HG02798 (cell line): ENCODE data around the gene ATP6V1C2.

Experiments used
- ATAC-seq: cut with Tn5 transposase; IDR thresholded peaks from one replicate; pipeline ENCODE4 v1.9.1; 2021; ENCODE audit warnings: mild to moderate bottlenecking; ENCODE audit not compliant: unreplicated experiment, poor library complexity

The ATP6V1C2 gene

DNA sequence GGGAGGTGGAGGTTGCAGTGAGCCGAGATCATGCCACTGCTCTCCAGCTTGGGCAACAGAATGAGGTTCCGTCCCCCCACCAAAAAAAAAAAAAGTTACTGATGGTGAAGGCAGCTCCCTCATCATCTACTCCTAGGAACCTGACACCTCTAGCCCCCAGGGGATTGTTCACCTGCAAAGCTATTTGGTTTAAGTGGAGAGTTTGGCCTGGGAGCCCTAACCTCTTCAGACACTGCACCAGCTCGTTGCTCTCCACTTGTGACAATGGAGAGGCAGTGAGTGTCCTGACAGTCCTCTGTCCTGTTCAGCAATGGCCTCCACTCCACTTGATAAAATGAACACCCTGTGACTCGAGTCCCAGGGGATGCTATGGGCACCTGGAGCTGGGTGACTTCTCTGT lies 43.5 kb downstream of the ATP6V1C2 start:
- ATAC-seq = no peak

DNA sequence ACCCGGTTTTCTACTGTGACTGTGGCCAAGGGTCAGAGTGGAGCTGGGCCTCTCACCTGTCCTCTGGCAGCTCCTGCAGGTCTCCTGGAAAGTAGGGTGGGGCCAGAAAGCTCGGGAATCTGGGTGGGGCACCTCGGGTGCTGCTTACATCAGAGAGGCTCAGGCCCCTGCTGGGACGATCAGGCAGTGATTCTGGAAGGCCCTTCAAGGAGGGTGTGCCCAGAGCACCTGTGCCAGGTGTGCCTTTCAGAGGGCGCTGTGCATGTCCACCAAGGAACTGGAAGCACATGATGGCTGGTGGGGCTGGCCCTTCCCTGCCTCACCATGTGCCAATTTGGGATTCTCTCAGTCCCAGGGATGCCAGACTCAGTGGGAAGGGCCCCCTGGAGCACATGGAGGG lies 44.0 kb downstream of the ATP6V1C2 start:
- no peak for ATAC-seq

GRCh38 chr2:10765914-10766313 lies 44.5 kb downstream of the ATP6V1C2 start:
- ATAC-seq = no peak

- ATAC-seq = no peak
Observed at GRCh38 chr2:10768063-10768507, 46.7 kb downstream of the ATP6V1C2 start.

DNA sequence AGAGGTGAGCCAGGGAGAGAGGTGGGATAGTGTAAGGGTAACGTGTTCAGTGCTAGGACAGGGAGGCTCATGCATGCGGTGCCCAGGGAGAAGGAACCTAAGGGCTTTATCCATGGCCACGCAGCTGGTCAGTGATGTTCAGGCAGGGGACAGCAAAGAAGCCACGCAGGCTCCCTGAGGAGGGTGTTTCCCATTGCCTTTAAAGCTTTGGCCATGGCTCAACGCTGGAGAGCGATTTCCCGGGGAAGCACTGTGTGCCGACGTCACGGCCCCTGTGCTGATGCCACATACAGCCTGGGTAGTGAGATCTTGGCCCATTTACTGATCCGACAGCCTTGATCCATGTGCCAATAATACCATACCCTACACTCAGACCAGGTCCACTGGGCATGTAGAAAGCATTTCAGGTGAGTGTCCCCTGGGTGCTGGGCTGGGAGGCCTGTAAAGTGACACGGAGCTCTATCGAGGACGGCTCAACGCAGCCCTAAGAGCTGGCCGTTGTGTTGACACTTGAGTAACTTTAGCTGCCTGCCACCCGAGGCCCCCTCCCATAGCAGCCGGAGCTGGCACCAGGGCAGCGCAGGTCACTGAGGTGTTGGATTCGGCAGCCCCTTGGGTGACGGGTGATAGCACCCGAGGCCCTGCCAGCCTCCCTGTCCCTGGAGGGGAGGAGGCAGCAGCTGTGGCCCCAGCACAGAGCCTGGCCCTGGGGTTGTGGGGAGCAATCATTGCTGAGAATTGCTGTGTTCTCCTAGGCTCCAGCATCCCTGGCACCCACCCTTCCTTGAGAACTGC lies 49.7 kb downstream of the ATP6V1C2 start:
- ATAC-seq = no peak

- no peak for ATAC-seq
Observed at GRCh38 chr2:10771786-10772185, 50.4 kb downstream of the ATP6V1C2 start.

DNA sequence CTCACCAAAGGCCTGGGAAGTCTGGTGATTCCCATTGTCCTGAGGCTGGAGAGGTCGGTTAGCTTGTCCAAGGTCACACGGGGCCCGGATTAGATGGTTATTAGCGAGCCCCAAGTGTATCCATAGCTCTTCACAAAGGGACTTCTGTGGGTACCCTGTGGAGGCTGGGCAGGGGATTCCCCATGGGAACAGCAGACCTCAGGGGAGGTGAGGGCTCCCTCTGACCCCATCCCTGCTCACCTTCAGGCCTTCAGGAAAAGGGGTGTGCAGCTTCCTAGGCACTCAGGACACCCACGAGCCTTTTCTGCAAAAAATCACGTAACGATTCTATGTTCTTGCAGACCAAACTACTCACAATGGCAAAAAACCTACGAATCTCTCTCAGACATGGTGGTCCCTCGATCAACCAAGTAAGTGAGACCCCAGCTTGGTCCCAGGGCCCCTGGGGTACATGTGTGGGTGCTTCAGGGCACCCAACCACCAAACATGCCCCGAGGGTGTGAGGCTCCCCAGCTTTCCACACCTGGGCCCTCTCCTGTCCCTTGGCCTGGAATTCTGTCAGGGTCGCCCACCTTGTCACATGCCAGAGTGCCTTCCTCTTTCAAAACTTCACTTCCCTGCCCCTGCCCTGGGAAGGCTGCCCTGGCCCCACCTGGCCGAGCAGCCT lies 50.9 kb downstream of the ATP6V1C2 start:
- no peak for ATAC-seq

DNA sequence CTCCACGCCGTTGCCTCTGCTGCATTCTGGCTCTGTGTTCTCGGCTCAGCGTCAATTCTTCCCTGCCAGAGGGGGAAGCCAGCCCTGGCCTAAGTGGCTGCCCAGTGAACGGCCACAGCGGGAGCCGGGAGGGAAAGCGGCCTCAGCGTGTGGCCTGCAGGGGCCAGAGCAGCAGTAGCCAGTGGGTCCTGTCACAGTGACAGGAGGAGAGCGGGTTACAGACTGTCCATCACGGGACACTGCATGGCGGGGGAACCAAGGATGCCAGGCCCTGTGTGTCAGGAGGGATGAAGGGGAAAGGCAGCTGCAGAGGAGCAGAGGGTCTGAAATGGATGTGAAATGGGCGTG lies 51.4 kb downstream of the ATP6V1C2 start:
- no peak for ATAC-seq

DNA sequence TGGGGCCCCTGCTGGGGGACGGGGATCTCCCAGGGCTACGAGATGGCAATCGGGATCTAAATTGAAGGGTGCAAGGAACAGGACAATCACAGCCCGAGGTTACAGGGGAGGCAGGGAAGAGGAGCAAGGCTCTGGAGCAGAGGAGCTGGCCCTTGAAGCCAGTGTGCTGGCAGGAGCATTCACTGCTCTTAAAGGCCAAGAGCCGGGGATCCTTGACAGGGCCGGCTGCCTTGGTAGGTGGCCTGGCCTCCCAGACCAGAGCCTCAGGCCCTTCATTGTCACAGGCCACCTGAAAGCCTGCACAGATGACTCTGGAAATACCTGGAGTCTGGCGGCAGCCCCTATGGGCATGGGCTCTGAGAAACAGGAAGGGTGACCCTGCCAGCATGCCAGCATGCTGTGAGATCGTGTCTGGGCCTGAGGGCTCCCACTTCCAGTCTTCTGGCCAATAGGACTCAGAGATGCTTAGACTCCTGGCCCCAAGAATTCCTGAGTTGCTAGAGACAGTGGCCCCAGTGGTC lies 52.5 kb downstream of the ATP6V1C2 start:
- no peak for ATAC-seq

DNA sequence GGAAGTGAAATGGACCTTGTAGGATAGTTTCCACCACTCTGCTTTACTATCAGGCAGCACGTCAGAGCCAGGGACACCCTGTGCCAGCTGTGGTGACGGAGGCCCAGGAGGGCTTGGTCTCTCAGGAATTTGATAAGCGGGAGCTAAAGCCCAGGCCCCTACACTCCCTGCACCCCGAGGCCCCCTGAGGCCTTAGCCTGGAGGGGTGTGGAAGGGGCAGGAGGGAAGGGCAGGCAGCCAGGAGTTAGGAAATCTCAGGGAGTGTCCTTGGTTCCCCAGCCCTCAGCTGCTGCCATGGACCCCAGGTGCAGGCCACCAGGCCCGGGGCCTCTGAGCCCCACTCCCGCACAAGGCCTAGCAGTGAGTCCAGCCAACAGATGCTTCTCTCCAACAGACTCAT lies 53.0 kb downstream of the ATP6V1C2 start:
- no peak for ATAC-seq

DNA sequence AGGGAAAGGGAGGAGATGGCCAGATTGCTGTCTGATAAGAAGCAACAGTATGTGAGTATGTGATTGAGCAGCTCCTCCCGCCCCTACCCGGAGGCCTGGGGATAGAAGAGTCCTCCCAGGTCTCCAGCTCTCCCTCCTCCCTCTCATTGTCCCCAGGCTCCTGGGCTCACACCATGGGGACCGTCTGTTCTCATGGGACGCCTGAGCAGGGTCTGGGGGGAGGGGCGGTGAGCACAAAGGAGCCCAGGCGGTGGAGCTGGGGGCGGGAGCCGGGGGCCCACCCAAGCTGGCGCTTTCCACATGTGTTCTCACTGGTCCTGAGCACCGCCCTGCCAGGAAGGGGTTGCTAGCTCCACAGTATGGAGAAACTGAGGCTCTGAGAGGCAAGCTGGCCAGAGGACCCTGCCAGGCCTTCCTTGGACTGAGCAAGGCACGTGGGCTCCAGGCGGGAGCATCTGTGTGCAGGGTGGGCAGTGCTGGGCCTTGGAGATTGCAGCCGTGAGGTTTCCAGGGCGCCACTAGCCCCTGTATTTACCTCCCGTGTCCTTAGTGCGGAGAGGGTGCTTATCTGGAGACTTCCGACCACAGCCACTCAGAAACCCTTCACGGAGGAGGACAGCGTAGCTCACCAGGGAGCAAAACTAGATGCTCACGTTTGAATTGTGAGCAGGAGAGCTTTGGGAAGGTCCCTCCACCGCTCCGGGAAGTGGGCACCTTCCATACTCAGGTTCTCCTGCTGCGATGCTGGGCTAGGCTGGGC lies 53.8 kb downstream of the ATP6V1C2 start:
- ATAC-seq = no peak

DNA sequence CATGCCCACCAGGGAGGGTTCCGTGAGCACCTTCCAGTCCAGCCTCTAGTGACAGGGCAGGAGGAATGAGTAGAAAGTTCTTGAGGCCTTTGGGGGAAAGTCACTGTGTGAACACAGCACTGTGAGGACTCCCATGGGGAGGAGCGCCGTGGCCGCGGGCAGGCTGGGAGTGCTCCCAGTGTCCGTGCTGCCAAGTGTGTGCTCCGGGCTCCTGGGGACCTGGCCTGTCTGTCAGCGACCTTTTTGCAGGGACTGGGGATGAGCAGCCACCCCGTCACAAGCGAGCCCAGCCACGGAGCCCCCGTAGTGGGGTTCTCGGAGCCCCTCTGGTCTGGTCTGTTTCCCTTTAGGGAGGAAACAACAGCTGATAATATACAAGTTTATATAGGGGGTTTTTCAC lies 54.4 kb downstream of the ATP6V1C2 start:
- no peak for ATAC-seq

DNA sequence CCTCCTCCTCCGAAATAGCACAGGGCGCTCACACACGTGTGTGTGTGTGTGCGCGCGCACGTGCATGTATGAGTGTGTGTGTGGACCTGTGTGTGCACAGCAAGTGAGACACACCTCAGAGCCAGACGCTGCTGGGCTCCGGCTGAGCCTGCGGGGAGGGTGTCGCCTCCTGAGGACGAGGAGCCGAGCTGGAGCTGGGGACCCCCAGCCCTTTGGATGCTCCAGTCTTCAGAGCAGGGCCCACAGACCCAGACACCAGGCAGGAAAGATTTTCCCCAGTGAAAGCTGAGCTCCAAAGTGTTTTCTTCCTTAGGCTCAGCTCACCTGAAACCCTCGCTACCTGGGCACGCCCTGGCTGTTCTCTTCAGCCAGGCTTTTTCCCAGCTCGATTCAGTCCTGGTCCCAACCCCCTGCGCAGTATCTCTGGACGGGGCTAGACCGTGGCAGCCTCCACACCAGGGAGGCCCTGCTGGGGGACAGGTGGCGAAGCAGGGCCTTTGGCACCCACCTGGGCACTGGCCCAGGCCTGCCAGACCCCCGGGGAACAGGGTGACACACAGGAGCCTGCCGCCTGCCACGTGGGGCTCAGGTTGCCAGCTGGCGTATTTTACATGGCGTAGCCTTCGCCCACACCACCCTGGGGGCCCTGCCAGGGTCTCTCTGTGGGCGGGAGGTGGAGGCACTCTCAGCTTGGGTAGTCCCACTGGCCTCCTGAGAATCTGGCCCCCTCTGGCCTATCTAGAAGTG lies 55.0 kb downstream of the ATP6V1C2 start:
- no peak for ATAC-seq

DNA sequence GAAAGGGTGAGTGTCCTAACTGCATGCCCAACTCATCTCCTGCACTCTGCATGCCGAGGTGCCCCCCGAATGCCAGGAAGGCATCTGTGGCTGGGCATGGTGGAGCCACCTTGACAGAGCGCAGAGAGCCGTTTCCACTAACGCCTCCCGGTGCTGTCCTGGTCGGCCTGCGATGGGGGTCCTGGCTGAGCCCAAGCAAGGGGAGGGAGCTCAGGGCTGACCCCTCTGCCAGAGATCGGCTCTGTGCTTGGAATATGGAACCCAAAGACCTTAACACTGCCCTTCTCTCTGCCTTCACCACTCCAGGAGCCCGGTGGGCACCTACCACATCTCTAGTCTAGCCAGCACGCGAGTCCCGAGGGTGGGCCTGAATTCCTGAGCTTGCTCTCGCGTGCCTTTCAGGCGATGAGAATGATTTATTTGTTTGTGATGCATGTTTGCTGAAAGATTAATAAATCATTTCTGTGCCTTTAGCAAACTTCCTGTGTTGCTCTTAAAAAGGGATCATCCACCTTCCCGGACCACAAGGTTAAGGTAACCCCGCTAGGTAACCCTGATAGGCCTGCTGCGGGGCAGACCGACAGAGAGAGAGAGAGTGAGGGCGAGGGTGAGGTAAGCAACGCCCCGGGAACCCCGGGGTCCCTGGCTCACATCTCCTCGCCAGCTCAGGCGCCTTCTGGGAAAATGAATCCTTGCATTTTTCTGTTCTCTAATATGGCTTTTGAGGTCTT lies 55.8 kb downstream of the ATP6V1C2 start:
- ATAC-seq = no peak

GRCh38 chr2:10777842-10778723 lies 56.7 kb downstream of the ATP6V1C2 start:
- ATAC-seq = no peak

DNA sequence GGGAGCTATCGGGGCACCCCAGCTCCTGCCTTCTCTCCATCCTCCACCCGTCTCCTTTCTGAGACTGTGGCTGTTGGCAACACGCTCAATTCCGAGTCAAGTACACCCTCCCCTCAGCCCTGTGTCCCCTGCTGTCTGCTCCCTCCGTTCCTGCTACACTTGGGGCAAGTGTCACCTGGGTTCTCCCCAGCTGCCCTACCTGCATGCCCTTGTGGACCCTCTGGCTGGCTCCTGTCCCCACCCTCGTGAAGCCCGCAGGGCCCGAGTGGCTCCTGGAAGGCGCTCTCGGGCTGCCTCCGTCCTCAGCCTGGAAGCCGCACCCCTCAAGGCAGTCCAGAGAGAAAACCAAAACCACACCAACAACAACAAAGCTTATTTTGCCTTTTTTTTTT lies 57.3 kb downstream of the ATP6V1C2 start:
- no peak for ATAC-seq

- ATAC-seq = no peak
Observed at GRCh38 chr2:10779776-10780490, 58.5 kb downstream of the ATP6V1C2 start.

DNA sequence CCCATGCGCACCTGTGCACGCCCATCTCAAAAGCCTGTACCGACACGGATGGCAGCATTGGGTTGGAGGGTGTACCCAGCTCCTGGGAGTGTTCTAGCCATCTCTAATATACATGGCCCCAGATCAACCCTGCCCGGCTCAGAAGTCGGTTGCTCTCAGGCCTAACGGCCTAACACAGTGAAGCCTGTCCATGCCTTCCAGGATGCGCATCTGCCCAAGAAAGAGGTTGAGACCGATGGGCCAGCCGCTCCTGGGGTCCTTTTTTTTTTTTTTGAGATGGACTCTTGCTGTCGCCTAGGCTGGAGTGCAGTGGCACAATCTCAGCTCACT lies 59.0 kb downstream of the ATP6V1C2 start:
- ATAC-seq = no peak
